Measurements from ENCODE around the gene SLX4IP.

DNA sequence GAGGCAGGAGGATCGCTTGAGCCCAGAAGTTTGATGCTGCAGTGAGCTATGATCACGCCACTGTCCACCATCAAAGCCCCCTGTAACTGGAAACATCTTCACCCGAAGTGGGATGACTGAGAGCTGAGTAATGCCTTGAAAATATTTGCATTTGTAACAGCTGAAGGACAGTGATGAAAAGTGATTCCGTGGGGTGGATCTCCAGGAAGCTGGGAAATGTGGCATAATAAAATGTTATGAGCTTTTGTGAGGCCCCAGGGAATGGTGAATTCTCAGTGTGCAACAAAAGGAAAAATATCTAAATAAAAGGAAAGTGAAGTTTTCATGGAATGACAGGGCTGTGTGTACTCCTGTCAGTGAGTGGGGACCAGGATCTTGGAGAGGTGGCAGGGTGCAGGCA is 146.7 kb downstream of the SLX4IP start:
- TF ChIP-seq POLR2AphosphoS5 (IDR thresholded peaks at IDR 0.05; ENCODE audit: low read depth, low read length): no peak
- TF ChIP-seq, protein P1, sequence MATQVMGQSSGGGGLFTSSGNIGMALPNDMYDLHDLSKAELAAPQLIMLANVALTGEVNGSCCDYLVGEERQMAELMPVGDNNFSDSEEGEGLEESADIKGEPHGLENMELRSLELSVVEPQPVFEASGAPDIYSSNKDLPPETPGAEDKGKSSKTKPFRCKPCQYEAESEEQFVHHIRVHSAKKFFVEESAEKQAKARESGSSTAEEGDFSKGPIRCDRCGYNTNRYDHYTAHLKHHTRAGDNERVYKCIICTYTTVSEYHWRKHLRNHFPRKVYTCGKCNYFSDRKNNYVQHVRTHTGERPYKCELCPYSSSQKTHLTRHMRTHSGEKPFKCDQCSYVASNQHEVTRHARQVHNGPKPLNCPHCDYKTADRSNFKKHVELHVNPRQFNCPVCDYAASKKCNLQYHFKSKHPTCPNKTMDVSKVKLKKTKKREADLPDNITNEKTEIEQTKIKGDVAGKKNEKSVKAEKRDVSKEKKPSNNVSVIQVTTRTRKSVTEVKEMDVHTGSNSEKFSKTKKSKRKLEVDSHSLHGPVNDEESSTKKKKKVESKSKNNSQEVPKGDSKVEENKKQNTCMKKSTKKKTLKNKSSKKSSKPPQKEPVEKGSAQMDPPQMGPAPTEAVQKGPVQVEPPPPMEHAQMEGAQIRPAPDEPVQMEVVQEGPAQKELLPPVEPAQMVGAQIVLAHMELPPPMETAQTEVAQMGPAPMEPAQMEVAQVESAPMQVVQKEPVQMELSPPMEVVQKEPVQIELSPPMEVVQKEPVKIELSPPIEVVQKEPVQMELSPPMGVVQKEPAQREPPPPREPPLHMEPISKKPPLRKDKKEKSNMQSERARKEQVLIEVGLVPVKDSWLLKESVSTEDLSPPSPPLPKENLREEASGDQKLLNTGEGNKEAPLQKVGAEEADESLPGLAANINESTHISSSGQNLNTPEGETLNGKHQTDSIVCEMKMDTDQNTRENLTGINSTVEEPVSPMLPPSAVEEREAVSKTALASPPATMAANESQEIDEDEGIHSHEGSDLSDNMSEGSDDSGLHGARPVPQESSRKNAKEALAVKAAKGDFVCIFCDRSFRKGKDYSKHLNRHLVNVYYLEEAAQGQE (IDR thresholded peaks at IDR 0.05; ENCODE audit: insufficient read depth in 1 of 2, low read depth in 2 of 2, low read length in 2 of 2): no peak
- no peak for TF ChIP-seq FOXP2 (optimal IDR thresholded peaks at IDR 0.05; ENCODE audit: borderline replicate concordance, extremely low read depth, extremely low read length, insufficient read depth)
- no peak for TF ChIP-seq SIN3A (IDR thresholded peaks at IDR 0.05; ENCODE audit: borderline replicate concordance, insufficient read depth, low read length)

Data from PFSK-1 (cell line).